Activated CD4-positive, alpha-beta T cell treated with anti-CD3 and anti-CD28 coated beads, Interleukin-2, Interleukin-4, amounts not matched to agents 100 ng/mL and 50 ng/mL, durations not matched to agents 16 hours and 8 hours (primary cell): ENCODE results near the gene CACNA2D3.

Source experiments
- DNase-seq: peaks from one replicate; pipeline ENCODE4 v3.0.0-alpha.2; 2020; ENCODE audit warnings: low spot score

CACNA2D3 gene

GRCh38 chr3:54676087-54676486, 553.7 kb downstream of the CACNA2D3 start:
- DNase-seq, result no peak

GRCh38 chr3:54681706-54682105, 559.4 kb downstream of the CACNA2D3 start:
- no peak for DNase-seq

GRCh38 chr3:54685213-54685612, 562.9 kb downstream of the CACNA2D3 start:
- no peak for DNase-seq

GRCh38 chr3:54691289-54691771, 569.0 kb downstream of the CACNA2D3 start:
- DNase-seq, result no peak

- no peak for DNase-seq
Observed at GRCh38 chr3:54696313-54696712, 574.0 kb downstream of the CACNA2D3 start.

- no peak for DNase-seq
Observed at GRCh38 chr3:54698054-54698453, 575.7 kb downstream of the CACNA2D3 start.

- no peak for DNase-seq
Observed at GRCh38 chr3:54703923-54704322, 581.6 kb downstream of the CACNA2D3 start.

GRCh38 chr3:54705730-54706129, 583.4 kb downstream of the CACNA2D3 start:
- DNase-seq, result no peak

- DNase-seq, result no peak
Observed at GRCh38 chr3:54706738-54707137, 584.4 kb downstream of the CACNA2D3 start.

GRCh38 chr3:54709785-54710184, 587.4 kb downstream of the CACNA2D3 start:
- DNase-seq, result no peak

GRCh38 chr3:54710954-54711353, 588.6 kb downstream of the CACNA2D3 start:
- DNase-seq, result no peak

GRCh38 chr3:54712539-54712938, 590.2 kb downstream of the CACNA2D3 start:
- DNase-seq, result no peak

- DNase-seq, result no peak
Observed at GRCh38 chr3:54713031-54713430, 590.7 kb downstream of the CACNA2D3 start.

- no peak for DNase-seq
Observed at GRCh38 chr3:54713455-54713854, 591.1 kb downstream of the CACNA2D3 start.

- DNase-seq, result no peak
Observed at GRCh38 chr3:54714035-54714434, 591.7 kb downstream of the CACNA2D3 start.

GRCh38 chr3:54717506-54717905, 595.2 kb downstream of the CACNA2D3 start:
- DNase-seq, result no peak

- DNase-seq, result no peak
Observed at GRCh38 chr3:54719914-54720313, 597.6 kb downstream of the CACNA2D3 start.

- DNase-seq, result no peak
Observed at GRCh38 chr3:54720604-54721003, 598.3 kb downstream of the CACNA2D3 start.

GRCh38 chr3:54731732-54732445, 609.5 kb downstream of the CACNA2D3 start:
- no peak for DNase-seq

- DNase-seq, result no peak
Observed at GRCh38 chr3:54733106-54734006, 611.0 kb downstream of the CACNA2D3 start.

- no peak for DNase-seq
Observed at GRCh38 chr3:54736459-54736858, 614.1 kb downstream of the CACNA2D3 start.

- DNase-seq, result no peak
Observed at GRCh38 chr3:54743755-54744154, 621.4 kb downstream of the CACNA2D3 start.

GRCh38 chr3:54744291-54744690, 621.9 kb downstream of the CACNA2D3 start:
- no peak for DNase-seq
